ENCODE measurements around the gene TPSG1. TPM values are rescaled to one million over a fixed set of nuclear protein-coding genes. Genes with fewer than 3 reads are reported as not detected.

TPSG1 gene
- total and polyA plus RNA-seq, 2 of the 13 experiments (the other 11 are each of a cell fraction or from before 2014, with no cell fraction given) = not detected

DNA sequence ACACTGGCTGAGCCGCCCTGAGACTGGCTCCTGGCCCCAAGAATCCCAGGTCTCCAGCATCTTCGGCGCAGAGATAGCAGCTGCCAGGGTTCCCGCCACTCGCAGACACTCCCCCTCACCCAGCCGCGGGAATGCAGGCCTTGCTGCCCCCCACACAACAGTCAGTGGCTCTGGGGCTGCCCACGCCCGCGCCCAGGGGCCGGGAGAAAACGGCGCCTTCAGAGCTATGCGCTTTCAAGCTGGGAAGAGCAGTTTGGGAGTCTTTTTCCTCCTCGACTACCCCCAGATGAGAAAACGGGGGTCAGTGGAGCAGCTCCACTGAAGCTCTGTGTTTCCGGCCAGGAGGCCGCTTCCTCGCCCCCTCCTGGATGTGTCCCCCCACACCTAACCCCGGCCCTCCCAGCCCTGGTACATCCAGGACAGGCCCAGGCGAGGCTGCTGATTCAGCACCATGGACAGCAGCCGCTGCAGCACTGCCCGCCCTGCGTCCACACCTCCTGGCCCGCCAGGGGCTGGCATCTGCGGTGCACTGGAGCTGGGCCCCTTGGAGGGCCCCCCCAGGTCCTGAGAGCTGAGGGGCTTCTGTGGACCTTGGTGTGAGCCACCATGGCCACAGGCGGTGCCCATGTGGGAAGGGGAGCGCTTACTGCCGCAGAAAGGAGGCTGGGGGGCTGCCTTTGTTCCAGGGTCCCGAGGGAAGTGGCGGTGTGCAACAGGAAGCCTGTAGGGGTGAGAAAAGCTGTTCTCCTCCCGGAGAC lies 36.5 kb downstream of the TPSG1 start (continued):
- TF ChIP-seq KLF13 (CRISPR knock-in tag; IDR thresholded peaks at IDR 0.05) (no peak), NFKB2 (CRISPR knock-in tag; IDR thresholded peaks at IDR 0.05; ENCODE audit: borderline replicate concordance) (peak; percentile 82; the same call in 1 of the 2 replicates), SIN3A (IDR thresholded peaks at IDR 0.05; ENCODE audit: borderline replicate concordance, low read depth, low read length) (no peak), NFKBIZ (CRISPR knock-in tag; IDR thresholded peaks at IDR 0.05) (0 out of 2 replicates have a peak, but pooled peaks have one; percentile 49), ZKSCAN5 (CRISPR knock-in tag; IDR thresholded peaks at IDR 0.05) (no peak), ZNF768 (CRISPR knock-in tag; IDR thresholded peaks at IDR 0.05) (peak; percentile 56; the same call in 1 of the 2 replicates), DNMT3B (CRISPR knock-in tag; conservative IDR thresholded peaks at IDR 0.05) (peak; percentile 76; the same call in 1 of the 2 replicates), NFYB (CRISPR knock-in tag; IDR thresholded peaks at IDR 0.05) (no peak), HOXA3 (CRISPR knock-in tag; IDR thresholded peaks at IDR 0.05) (peak; percentile 69), SRY (CRISPR knock-in tag; IDR thresholded peaks at IDR 0.05) (peak; percentile 99)
- TF ChIP-seq, protein P1, sequence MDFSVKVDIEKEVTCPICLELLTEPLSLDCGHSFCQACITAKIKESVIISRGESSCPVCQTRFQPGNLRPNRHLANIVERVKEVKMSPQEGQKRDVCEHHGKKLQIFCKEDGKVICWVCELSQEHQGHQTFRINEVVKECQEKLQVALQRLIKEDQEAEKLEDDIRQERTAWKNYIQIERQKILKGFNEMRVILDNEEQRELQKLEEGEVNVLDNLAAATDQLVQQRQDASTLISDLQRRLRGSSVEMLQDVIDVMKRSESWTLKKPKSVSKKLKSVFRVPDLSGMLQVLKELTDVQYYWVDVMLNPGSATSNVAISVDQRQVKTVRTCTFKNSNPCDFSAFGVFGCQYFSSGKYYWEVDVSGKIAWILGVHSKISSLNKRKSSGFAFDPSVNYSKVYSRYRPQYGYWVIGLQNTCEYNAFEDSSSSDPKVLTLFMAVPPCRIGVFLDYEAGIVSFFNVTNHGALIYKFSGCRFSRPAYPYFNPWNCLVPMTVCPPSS (IDR thresholded peaks at IDR 0.05) = no peak
- TF ChIP-seq, protein P2, sequence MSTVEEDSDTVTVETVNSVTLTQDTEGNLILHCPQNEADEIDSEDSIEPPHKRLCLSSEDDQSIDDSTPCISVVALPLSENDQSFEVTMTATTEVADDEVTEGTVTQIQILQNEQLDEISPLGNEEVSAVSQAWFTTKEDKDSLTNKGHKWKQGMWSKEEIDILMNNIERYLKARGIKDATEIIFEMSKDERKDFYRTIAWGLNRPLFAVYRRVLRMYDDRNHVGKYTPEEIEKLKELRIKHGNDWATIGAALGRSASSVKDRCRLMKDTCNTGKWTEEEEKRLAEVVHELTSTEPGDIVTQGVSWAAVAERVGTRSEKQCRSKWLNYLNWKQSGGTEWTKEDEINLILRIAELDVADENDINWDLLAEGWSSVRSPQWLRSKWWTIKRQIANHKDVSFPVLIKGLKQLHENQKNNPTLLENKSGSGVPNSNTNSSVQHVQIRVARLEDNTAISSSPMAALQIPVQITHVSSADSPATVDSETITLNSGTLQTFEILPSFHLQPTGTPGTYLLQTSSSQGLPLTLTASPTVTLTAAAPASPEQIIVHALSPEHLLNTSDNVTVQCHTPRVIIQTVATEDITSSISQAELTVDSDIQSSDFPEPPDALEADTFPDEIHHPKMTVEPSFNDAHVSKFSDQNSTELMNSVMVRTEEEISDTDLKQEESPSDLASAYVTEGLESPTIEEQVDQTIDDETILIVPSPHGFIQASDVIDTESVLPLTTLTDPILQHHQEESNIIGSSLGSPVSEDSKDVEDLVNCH (CRISPR knock-in tag; IDR thresholded peaks at IDR 0.05) = no peak
- TF ChIP-seq, protein P3, sequence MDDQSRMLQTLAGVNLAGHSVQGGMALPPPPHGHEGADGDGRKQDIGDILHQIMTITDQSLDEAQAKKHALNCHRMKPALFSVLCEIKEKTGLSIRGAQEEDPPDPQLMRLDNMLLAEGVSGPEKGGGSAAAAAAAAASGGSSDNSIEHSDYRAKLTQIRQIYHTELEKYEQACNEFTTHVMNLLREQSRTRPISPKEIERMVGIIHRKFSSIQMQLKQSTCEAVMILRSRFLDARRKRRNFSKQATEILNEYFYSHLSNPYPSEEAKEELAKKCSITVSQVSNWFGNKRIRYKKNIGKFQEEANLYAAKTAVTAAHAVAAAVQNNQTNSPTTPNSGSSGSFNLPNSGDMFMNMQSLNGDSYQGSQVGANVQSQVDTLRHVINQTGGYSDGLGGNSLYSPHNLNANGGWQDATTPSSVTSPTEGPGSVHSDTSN (CRISPR knock-in tag; IDR thresholded peaks at IDR 0.05; ENCODE audit: borderline replicate concordance) = peak; percentile 90
- TF ChIP-seq, protein P4, sequence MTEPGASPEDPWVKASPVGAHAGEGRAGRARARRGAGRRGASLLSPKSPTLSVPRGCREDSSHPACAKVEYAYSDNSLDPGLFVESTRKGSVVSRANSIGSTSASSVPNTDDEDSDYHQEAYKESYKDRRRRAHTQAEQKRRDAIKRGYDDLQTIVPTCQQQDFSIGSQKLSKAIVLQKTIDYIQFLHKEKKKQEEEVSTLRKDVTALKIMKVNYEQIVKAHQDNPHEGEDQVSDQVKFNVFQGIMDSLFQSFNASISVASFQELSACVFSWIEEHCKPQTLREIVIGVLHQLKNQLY (CRISPR knock-in tag; IDR thresholded peaks at IDR 0.05) = no peak
- TF ChIP-seq, protein P5, sequence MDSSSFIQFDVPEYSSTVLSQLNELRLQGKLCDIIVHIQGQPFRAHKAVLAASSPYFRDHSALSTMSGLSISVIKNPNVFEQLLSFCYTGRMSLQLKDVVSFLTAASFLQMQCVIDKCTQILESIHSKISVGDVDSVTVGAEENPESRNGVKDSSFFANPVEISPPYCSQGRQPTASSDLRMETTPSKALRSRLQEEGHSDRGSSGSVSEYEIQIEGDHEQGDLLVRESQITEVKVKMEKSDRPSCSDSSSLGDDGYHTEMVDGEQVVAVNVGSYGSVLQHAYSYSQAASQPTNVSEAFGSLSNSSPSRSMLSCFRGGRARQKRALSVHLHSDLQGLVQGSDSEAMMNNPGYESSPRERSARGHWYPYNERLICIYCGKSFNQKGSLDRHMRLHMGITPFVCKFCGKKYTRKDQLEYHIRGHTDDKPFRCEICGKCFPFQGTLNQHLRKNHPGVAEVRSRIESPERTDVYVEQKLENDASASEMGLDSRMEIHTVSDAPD (CRISPR knock-in tag; IDR thresholded peaks at IDR 0.05) = no peak
- TF ChIP-seq, protein P6, sequence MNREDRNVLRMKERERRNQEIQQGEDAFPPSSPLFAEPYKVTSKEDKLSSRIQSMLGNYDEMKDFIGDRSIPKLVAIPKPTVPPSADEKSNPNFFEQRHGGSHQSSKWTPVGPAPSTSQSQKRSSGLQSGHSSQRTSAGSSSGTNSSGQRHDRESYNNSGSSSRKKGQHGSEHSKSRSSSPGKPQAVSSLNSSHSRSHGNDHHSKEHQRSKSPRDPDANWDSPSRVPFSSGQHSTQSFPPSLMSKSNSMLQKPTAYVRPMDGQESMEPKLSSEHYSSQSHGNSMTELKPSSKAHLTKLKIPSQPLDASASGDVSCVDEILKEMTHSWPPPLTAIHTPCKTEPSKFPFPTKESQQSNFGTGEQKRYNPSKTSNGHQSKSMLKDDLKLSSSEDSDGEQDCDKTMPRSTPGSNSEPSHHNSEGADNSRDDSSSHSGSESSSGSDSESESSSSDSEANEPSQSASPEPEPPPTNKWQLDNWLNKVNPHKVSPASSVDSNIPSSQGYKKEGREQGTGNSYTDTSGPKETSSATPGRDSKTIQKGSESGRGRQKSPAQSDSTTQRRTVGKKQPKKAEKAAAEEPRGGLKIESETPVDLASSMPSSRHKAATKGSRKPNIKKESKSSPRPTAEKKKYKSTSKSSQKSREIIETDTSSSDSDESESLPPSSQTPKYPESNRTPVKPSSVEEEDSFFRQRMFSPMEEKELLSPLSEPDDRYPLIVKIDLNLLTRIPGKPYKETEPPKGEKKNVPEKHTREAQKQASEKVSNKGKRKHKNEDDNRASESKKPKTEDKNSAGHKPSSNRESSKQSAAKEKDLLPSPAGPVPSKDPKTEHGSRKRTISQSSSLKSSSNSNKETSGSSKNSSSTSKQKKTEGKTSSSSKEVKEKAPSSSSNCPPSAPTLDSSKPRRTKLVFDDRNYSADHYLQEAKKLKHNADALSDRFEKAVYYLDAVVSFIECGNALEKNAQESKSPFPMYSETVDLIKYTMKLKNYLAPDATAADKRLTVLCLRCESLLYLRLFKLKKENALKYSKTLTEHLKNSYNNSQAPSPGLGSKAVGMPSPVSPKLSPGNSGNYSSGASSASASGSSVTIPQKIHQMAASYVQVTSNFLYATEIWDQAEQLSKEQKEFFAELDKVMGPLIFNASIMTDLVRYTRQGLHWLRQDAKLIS (CRISPR knock-in tag; IDR thresholded peaks at IDR 0.05) = no peak
- TF ChIP-seq, protein P7, sequence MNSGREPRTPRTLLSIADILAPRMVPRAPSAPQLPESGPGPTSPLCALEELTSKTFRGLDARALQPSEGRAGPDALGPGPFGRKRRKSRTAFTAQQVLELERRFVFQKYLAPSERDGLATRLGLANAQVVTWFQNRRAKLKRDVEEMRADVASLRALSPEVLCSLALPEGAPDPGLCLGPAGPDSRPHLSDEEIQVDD (CRISPR knock-in tag; IDR thresholded peaks at IDR 0.05; ENCODE audit: borderline replicate concordance) = no peak

All from HepG2 (cell line).